GM12878 (cell line): ENCODE data around the gene MTSS2. TPM values are rescaled to one million over a fixed set of nuclear protein-coding genes. Genes with fewer than 3 reads are reported as not detected.

Source experiments
- ATAC-seq: fragments of 200-7000 bp; cut with Tn5 transposase; 3 replicates; pipeline ENCODE4 v1.9.1; 2020; ENCODE audit warnings: mild to moderate bottlenecking, moderate library complexity
- BruUV-seq: library from RNA; stranded (reverse); fragments of 400-500 nt; replicated peaks from 2 replicates; lab custom pipeline; 2021; lab: Mats Ljungman, UMichigan
- CTCF ChIA-PET: fragments of 300-600 bp; sonication (Branson Sonifier 250); formaldehyde crosslinking; extraction: SDS; loops from one replicate; lab custom pipeline; 2021; ENCODE audit warnings: inconsistent platforms; lab: Yijun Ruan, JAX
- POLR2A ChIA-PET: fragments of 350-600 bp; formaldehyde crosslinking; extraction: SDS; loops from one replicate; lab custom pipeline; 2021; ENCODE audit warnings: inconsistent platforms; lab: Charles Lee
- RAD21 ChIA-PET: fragments of 300-600 bp; sonication (Branson Sonifier 250); formaldehyde crosslinking; loops from one replicate; lab custom pipeline; 2023; ENCODE audit warnings: antibody characterized with exemption; ENCODE audit not compliant: unreplicated experiment; lab: Charles Lee
- SMC1A ChIA-PET: fragments of 300-600 bp; sonication (Branson Sonifier 250); formaldehyde crosslinking; loops from one replicate; lab custom pipeline; 2023; ENCODE audit not compliant: unreplicated experiment, uncharacterized antibody; lab: Charles Lee
- DNase-seq: peaks from one replicate; pipeline ENCODE4 v3.0.0-alpha.2; 2011; ENCODE audit warnings: low read depth, low spot score
- FAIRE-seq: peaks from 3 replicates; lab custom pipeline; 2011; peaks lifted over from hg19 to GRCh38; lab: Jason Lieb, UNC
- H2AFZ ChIP-seq: 2 replicates; pipeline ENCODE4 v1.6.0; 2011; ENCODE audit warnings: low read depth, low read length, control low read depth; ENCODE audit not compliant: control insufficient read depth
- H3K27ac ChIP-seq: 2 replicates; pipeline ENCODE4 v1.5.1; 2011; ENCODE audit warnings: control low read depth; ENCODE audit not compliant: control insufficient read depth, insufficient read depth
- H3K27me3 ChIP-seq, 2 experiments: replicated peaks in 1 of 2; 2 replicates each; pipeline versions ENCODE4 v1.6.0 to v1.6.1; 2011; ENCODE audit warnings: low read length in 1 of 2; ENCODE audit not compliant: control insufficient read depth in 2 of 2, insufficient read depth in 2 of 2
- H3K36me3 ChIP-seq, 2 experiments: 2 replicates each; pipeline ENCODE4 v1.5.1; 2011; ENCODE audit warnings: low read length in 1 of 2; ENCODE audit not compliant: control insufficient read depth in 2 of 2, insufficient read depth in 2 of 2
- H3K4me1 ChIP-seq: 2 replicates; pipeline ENCODE4 v1.6.1; 2011; ENCODE audit warnings: mild to moderate bottlenecking, low read length, moderate library complexity, mixed read lengths; ENCODE audit not compliant: control insufficient read depth, insufficient read depth
- H3K4me2 ChIP-seq: 2 replicates; pipeline ENCODE4 v1.6.0; 2011; ENCODE audit warnings: control low read depth; ENCODE audit not compliant: control insufficient read depth, insufficient read depth
- H3K4me3 ChIP-seq: fragments of 200-600 bp; sonication (generic); 2 replicates; pipeline ENCODE4 v1.5.1; 2016
- H3K79me2 ChIP-seq: 2 replicates; pipeline ENCODE4 v1.6.0; 2011; ENCODE audit warnings: low read length; ENCODE audit not compliant: control insufficient read depth, insufficient read depth
- H3K9ac ChIP-seq: 2 replicates; pipeline ENCODE4 v1.8.0; 2011; ENCODE audit warnings: low read length, control low read depth, mixed read lengths; ENCODE audit not compliant: control insufficient read depth, insufficient read depth
- H3K9me3 ChIP-seq: replicated peaks from 3 replicates; pipeline ENCODE4 v1.5.1; 2011; ENCODE audit warnings: mild to moderate bottlenecking, low read length; ENCODE audit not compliant: control insufficient read depth, insufficient read depth
- H4K20me1 ChIP-seq: 2 replicates; pipeline ENCODE4 v1.6.0; 2011; ENCODE audit not compliant: control insufficient read depth, insufficient read depth
- ESRRA ChIP-seq: IDR thresholded peaks from 2 replicates; pipeline ENCODE4 v1.6.1; 2012; ENCODE audit warnings: mild to moderate bottlenecking, low read length, improper control_type of control experiment
- GABPA ChIP-seq: IDR thresholded peaks from 2 replicates; pipeline ENCODE4 v1.6.1; 2014; ENCODE audit warnings: antibody characterized with exemption, low read depth, mild to moderate bottlenecking, inconsistent platforms
- HDGF ChIP-seq: fragments of 450-650 bp; IDR thresholded peaks from 2 replicates; pipeline ENCODE4 v1.6.1; 2016; ENCODE audit warnings: antibody characterized with exemption
- MYC ChIP-seq: IDR thresholded peaks from 2 replicates; pipeline ENCODE4 v1.6.1; 2011; ENCODE audit warnings: mild to moderate bottlenecking, low read length, moderate library complexity, inconsistent platforms; ENCODE audit not compliant: insufficient read depth, insufficient replicate concordance, insufficient read length, severe bottlenecking
- NFIC ChIP-seq: IDR thresholded peaks from 2 replicates; pipeline ENCODE4 v1.6.1; 2012; ENCODE audit warnings: low read depth, mild to moderate bottlenecking, inconsistent platforms, low read length, moderate library complexity
- NR2C1 ChIP-seq: fragments of 450-650 bp; IDR thresholded peaks from 2 replicates; pipeline ENCODE4 v1.6.1; 2017; ENCODE audit warnings: antibody characterized with exemption, mild to moderate bottlenecking, moderate library complexity
- PML ChIP-seq: IDR thresholded peaks from 2 replicates; pipeline ENCODE4 v1.6.1; 2012; ENCODE audit warnings: low read length, inconsistent platforms
- SMAD5 ChIP-seq: IDR thresholded peaks from 2 replicates; pipeline ENCODE4 v1.6.1; 2016; ENCODE audit warnings: antibody characterized with exemption, low read depth
- TAF1 ChIP-seq: IDR thresholded peaks from 2 replicates; pipeline ENCODE4 v1.6.1; 2011; ENCODE audit warnings: mild to moderate bottlenecking, low read depth, low read length, borderline replicate concordance
- ZNF207 ChIP-seq: fragments of 450-650 bp; IDR thresholded peaks from 2 replicates; pipeline ENCODE4 v1.6.1; 2014; ENCODE audit warnings: antibody characterized with exemption, mild to moderate bottlenecking, borderline replicate concordance
- ZZZ3 ChIP-seq: IDR thresholded peaks from 2 replicates; pipeline ENCODE4 v1.6.1; 2011; ENCODE audit warnings: low read depth; ENCODE audit not compliant: control insufficient read depth, insufficient read length
- WGBS: methylation state at CpG from one replicate; pipeline ENCODE4 v1.1.6; 2016; ENCODE audit warnings: low lambda C conversion rate; ENCODE audit not compliant: insufficient replicate concordance, insufficient coverage; ENCODE audit errors: missing lambda C conversion rate; 5-methylcytosine and 5-hydroxymethylcytosine counted together
- in situ Hi-C: fragments of 300-500 bp; cut with MboI; formaldehyde crosslinking; loops from 9 replicates; pipeline ENCODE4 v1.14.3; 2018; ENCODE audit warnings: mixed read lengths
- intact Hi-C: fragments of 100-400 bp; cut with micrococcal nuclease; formaldehyde crosslinking; loops from one replicate; pipeline ENCODE4 v1.14.2; 2022; ENCODE audit not compliant: unreplicated experiment
- polyA plus RNA-seq, 11 experiments: library from polyadenylated mRNA; depleted of rRNA in 4 of 11; unstranded in 6 of 11; stranded (reverse) in 5 of 11; fragments of >200 nt; fragmentation: Nextera tagmentation in 4 of 11; fragmentation: Illumina TruSeq in 1 of 11; extraction: Ambion mirVana in 4 of 11; extraction: Trizol in 1 of 11; gene quantifications; 1 replicate in 1 of 11; 2 replicates in 10 of 11; pipeline versions ENCODE4 v1.2.1 to v1.2.3, GENCODE V29; 2011 to 2016; ENCODE audit warnings: inconsistent platforms in 2 of 11, missing spikeins in 2 of 11, low read depth in 1 of 11
- total RNA-seq, 4 experiments: library from RNA; depleted of rRNA in 3 of 4; stranded (reverse); fragments of >200 nt in 3 of 4; fragmentation: Illumina TruSeq in 1 of 4; extraction: Trizol in 1 of 4; gene quantifications; 2 replicates each; pipeline versions ENCODE4 v1.2.1 to v1.2.3, GENCODE V29; 2013 to 2021
- TF ChIP-seq, protein P1 (sequence below): IDR thresholded peaks from 2 replicates; pipeline ENCODE4 v1.6.1; 2012; ENCODE audit warnings: low read length, inconsistent platforms
- TF ChIP-seq, protein P2 (sequence below): fragments of 450-650 bp; IDR thresholded peaks from 2 replicates; pipeline ENCODE4 v1.6.1; 2016; ENCODE audit warnings: mild to moderate bottlenecking
- TF ChIP-seq, protein P3 (sequence below): fragments of 450-650 bp; IDR thresholded peaks from 2 replicates; pipeline ENCODE4 v1.6.1; 2017; ENCODE audit warnings: antibody characterized with exemption, mild to moderate bottlenecking, moderate library complexity

MTSS2 gene
- total and polyA plus RNA-seq, 10 of the 15 experiments (the other 5 are each of a cell fraction or from before 2014, with no cell fraction given), result under 0.01 to 0.51 (median 0.14) TPM; not detected in 4

DNA sequence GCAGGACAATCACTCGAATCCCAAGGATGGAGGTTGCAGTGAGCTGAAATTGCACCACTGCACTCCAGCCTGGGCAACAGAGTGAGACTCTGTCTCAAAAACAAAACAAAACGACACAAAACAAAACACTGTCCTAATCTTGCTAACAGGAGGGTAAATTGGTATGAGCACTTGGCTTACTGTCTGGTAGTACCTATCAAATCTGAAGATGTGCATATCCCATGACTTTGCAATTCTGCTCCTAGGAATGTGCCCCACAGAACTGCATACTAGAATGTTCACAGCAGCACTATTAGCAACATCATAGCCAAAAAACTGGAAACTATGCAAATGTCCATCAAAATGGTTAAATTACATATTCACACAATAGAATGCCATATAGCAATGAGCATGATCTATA lies 15.7 kb downstream of the MTSS2 start (continued):
- no peak for TF ChIP-seq NFIC

DNA sequence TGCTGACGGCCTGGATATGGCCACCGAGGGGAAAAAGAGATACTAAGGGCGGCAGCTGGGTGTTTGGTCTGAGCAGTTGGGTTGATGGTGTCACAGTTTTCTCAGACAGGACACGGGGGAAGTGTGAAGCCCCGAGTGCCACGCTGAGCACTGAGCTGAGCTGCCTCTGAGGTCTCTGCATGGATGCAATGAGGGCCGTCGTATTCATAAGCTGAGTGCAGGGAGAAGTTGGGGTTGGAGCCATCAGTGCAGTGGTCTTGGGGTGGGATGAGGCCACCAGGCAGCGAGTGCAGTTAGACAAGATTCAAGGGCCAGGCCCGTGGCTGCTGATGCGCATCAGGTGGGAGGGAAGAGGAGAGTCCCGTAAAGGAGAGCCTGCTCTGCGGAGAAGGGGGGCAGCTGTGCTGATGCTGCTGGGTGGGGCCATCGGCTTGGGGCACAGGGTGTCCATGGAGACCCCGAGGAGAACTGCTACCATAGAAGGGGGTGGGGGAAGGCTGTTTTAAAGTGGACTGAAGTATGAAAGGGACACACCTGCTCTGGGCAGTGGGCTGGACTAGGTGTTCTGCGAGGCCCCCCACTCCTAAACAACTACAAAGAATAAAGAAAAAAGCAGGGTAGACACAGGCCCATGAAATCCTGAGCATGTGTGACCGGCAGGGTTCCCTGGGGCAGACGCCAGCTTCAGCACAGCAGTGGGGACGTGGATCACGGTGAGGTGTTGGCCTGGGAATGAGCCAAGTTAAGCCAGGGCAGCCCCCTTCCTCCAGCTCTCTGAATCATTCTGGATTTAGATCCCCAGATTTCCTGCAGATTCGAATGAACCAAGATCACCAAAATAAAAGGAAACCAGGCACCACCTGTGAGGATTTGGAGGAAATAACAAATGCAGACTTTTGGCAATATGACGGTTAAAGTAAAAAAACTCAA lies 19.8 kb downstream of the MTSS2 start:
- Histone ChIP-seq H3K9ac (no peak overlapping the region), H2AFZ (no peak overlapping the region), H3K4me1 (no peaks in the 10 kb centered on the region), H3K36me3 (no peaks in the 10 kb centered on the region), H3K79me2 (no peaks in the 10 kb centered on the region), H4K20me1 (no peaks in the 10 kb centered on the region), H3K27ac (no peak overlapping the region), H3K4me3 (no peak overlapping the region), H3K9me3 (no peaks in the 10 kb centered on the region), H3K27me3 (no peaks in the 10 kb centered on the region; a peak in 1 of 4 replicates), H3K4me2 (no peak overlapping the region)
- ChIA-PET CTCF (no interaction called here), POLR2A (no interaction called here), SMC1A (interaction anchor here (0.5 kb wide), 1 partner anchor 57 kb away, joined by 3 read pairs; no protein-coding TSS in a partner anchor), RAD21 (no interaction called here)
- WGBS, result 49% methylated on average over 21 of the region's 22 CpGs
- in situ Hi-C loops, result no loop called here
- no TSS peak for BruUV-seq
- no peak for ATAC-seq
- TF ChIP-seq NR2C1, result no peak
- TF ChIP-seq, protein P1, sequence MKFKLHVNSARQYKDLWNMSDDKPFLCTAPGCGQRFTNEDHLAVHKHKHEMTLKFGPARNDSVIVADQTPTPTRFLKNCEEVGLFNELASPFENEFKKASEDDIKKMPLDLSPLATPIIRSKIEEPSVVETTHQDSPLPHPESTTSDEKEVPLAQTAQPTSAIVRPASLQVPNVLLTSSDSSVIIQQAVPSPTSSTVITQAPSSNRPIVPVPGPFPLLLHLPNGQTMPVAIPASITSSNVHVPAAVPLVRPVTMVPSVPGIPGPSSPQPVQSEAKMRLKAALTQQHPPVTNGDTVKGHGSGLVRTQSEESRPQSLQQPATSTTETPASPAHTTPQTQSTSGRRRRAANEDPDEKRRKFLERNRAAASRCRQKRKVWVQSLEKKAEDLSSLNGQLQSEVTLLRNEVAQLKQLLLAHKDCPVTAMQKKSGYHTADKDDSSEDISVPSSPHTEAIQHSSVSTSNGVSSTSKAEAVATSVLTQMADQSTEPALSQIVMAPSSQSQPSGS, result no peak
- no peak for TF ChIP-seq HDGF
- TF ChIP-seq GABPA, result no peak
- no peak for TF ChIP-seq TAF1
- no peak for TF ChIP-seq SMAD5
- no peak for TF ChIP-seq ZNF207
- no peak for TF ChIP-seq ESRRA
- no peak for TF ChIP-seq PML
- TF ChIP-seq, protein P2, sequence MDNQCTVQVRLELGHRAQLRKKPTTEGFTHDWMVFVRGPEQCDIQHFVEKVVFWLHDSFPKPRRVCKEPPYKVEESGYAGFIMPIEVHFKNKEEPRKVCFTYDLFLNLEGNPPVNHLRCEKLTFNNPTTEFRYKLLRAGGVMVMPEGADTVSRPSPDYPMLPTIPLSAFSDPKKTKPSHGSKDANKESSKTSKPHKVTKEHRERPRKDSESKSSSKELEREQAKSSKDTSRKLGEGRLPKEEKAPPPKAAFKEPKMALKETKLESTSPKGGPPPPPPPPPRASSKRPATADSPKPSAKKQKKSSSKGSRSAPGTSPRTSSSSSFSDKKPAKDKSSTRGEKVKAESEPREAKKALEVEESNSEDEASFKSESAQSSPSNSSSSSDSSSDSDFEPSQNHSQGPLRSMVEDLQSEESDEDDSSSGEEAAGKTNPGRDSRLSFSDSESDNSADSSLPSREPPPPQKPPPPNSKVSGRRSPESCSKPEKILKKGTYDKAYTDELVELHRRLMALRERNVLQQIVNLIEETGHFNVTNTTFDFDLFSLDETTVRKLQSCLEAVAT, result no peak
- TF ChIP-seq, protein P3, sequence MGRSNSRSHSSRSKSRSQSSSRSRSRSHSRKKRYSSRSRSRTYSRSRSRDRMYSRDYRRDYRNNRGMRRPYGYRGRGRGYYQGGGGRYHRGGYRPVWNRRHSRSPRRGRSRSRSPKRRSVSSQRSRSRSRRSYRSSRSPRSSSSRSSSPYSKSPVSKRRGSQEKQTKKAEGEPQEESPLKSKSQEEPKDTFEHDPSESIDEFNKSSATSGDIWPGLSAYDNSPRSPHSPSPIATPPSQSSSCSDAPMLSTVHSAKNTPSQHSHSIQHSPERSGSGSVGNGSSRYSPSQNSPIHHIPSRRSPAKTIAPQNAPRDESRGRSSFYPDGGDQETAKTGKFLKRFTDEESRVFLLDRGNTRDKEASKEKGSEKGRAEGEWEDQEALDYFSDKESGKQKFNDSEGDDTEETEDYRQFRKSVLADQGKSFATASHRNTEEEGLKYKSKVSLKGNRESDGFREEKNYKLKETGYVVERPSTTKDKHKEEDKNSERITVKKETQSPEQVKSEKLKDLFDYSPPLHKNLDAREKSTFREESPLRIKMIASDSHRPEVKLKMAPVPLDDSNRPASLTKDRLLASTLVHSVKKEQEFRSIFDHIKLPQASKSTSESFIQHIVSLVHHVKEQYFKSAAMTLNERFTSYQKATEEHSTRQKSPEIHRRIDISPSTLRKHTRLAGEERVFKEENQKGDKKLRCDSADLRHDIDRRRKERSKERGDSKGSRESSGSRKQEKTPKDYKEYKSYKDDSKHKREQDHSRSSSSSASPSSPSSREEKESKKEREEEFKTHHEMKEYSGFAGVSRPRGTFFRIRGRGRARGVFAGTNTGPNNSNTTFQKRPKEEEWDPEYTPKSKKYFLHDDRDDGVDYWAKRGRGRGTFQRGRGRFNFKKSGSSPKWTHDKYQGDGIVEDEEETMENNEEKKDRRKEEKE, result no peak
- TF ChIP-seq MYC, result no peak
- TF ChIP-seq ZZZ3, result no peak
- intact Hi-C loops, result no loop called here
- no peak for FAIRE-seq
- no peak for DNase-seq
